Transverse colon (tissue), 4 donors: ENCODE data around the gene SPX.

ENCODE experiments used
- POLR2A ChIP-seq: fragments of 450-650 bp; IDR thresholded peaks from one replicate; pipeline ENCODE4 v1.6.1; 2016; ENCODE audit warnings: antibody characterized with exemption, mild to moderate bottlenecking, moderate library complexity
- POLR2AphosphoS5 ChIP-seq, 3 donors: sonication (generic); formaldehyde crosslinking; IDR thresholded peaks; one replicate each; pipeline ENCODE4 v1.6.1; 2016; ENCODE audit warnings: antibody characterized with exemption in 3 of 3
- TF ChIP-seq, protein P1 (sequence below), 5 experiments: fragments of 200-600 bp in 3 of 5; fragments of 450-650 bp in 2 of 5; sonication (generic) in 3 of 5; IDR thresholded peaks; 1 replicate in 2 of 5; 2 replicates in 3 of 5; pipeline ENCODE4 v1.5.1; 2016 to 2017; ENCODE audit warnings: antibody characterized with exemption in 5 of 5, inconsistent platforms in 3 of 5, mild to moderate bottlenecking in 2 of 5, moderate library complexity in 1 of 5

- TF ChIP-seq, protein P1, sequence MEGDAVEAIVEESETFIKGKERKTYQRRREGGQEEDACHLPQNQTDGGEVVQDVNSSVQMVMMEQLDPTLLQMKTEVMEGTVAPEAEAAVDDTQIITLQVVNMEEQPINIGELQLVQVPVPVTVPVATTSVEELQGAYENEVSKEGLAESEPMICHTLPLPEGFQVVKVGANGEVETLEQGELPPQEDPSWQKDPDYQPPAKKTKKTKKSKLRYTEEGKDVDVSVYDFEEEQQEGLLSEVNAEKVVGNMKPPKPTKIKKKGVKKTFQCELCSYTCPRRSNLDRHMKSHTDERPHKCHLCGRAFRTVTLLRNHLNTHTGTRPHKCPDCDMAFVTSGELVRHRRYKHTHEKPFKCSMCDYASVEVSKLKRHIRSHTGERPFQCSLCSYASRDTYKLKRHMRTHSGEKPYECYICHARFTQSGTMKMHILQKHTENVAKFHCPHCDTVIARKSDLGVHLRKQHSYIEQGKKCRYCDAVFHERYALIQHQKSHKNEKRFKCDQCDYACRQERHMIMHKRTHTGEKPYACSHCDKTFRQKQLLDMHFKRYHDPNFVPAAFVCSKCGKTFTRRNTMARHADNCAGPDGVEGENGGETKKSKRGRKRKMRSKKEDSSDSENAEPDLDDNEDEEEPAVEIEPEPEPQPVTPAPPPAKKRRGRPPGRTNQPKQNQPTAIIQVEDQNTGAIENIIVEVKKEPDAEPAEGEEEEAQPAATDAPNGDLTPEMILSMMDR (IDR thresholded peaks at IDR 0.05) = no peak
- TF ChIP-seq POLR2A (no peak), POLR2AphosphoS5 (IDR thresholded peaks at IDR 0.05) (no peak)
These were observed 40.3 kb downstream of the SPX start for GRCh38 chr12:21566223-21566906.
